Gastroesophageal sphincter (tissue), 4 donors: ENCODE results near the gene DPF3. TPM values are rescaled to one million over a fixed set of nuclear protein-coding genes. Genes with fewer than 3 reads are reported as not detected.

Experiments used
- ATAC-seq: fragments of 150-250 bp; one replicate; pipeline ENCODE4 v1.9.1; 2016; ENCODE audit warnings: mild to moderate bottlenecking, moderate library complexity
- H3K27ac ChIP-seq, 4 donors: fragments of 200-600 bp; sonication (generic) in 3 of 4; 1 replicate in 3 of 4; 2 replicates in 1 of 4; pipeline ENCODE4 v1.5.1; 2016 to 2019
- H3K27me3 ChIP-seq: fragments of 200-600 bp; sonication (generic); one replicate; pipeline ENCODE4 v1.5.1; 2019
- H3K36me3 ChIP-seq, 2 donors: fragments of 200-600 bp; sonication (generic); one replicate each; pipeline ENCODE4 v1.5.1; 2019; ENCODE audit warnings: control low read depth in 1 of 2
- H3K4me1 ChIP-seq, 3 donors: fragments of 200-600 bp; sonication (generic); 1 replicate in 2 of 3; 2 replicates in 1 of 3; pipeline ENCODE4 v1.5.1; 2016 to 2019; ENCODE audit warnings: control low read depth in 2 of 3
- H3K4me3 ChIP-seq, 2 donors: fragments of 200-600 bp; sonication (generic); one replicate each; pipeline ENCODE4 v1.5.1; 2019; ENCODE audit warnings: mild to moderate bottlenecking in 1 of 2, moderate library complexity in 1 of 2
- H3K9me3 ChIP-seq, 3 donors: fragments of 200-600 bp; sonication (generic); one replicate each; pipeline ENCODE4 v1.5.1; 2017 to 2019; ENCODE audit warnings: control low read depth in 2 of 3
- EP300 ChIP-seq: sonication (generic); formaldehyde crosslinking; IDR thresholded peaks from one replicate; pipeline ENCODE4 v1.6.1; 2017; ENCODE audit warnings: antibody characterized with exemption, mild to moderate bottlenecking
- POLR2A ChIP-seq, 2 donors: fragments of 450-650 bp; IDR thresholded peaks; one replicate each; pipeline ENCODE4 v1.6.1; 2017; ENCODE audit warnings: antibody characterized with exemption in 2 of 2, mild to moderate bottlenecking in 2 of 2, moderate library complexity in 1 of 2
- POLR2AphosphoS5 ChIP-seq: sonication (generic); formaldehyde crosslinking; IDR thresholded peaks from one replicate; pipeline ENCODE4 v1.6.1; 2017; ENCODE audit warnings: antibody characterized with exemption
- WGBS, 2 donors: methylation state at CpG; one replicate each; pipeline ENCODE4 v1.1.5; 2018; ENCODE audit warnings: low coverage in 1 of 2; 5-methylcytosine and 5-hydroxymethylcytosine counted together
- total RNA-seq, 4 donors: library from RNA; depleted of rRNA; stranded (reverse); fragments of >200 nt; gene quantifications; one replicate each; pipeline ENCODE4 v1.1.0, GENCODE V29; 2016
- TF ChIP-seq, protein P1 (sequence below), 4 experiments: fragments of 200-600 bp in 2 of 4; fragments of 450-650 bp in 2 of 4; sonication (generic) in 1 of 4; IDR thresholded peaks; one replicate each; pipeline ENCODE4 v1.5.1; 2017 to 2019; ENCODE audit warnings: antibody characterized with exemption in 4 of 4, mild to moderate bottlenecking in 2 of 4, moderate library complexity in 2 of 4

The DPF3 gene
- total RNA-seq, 4 donors from 2014 or later = 0.13 to 4.4 (median 2.1) TPM

DNA sequence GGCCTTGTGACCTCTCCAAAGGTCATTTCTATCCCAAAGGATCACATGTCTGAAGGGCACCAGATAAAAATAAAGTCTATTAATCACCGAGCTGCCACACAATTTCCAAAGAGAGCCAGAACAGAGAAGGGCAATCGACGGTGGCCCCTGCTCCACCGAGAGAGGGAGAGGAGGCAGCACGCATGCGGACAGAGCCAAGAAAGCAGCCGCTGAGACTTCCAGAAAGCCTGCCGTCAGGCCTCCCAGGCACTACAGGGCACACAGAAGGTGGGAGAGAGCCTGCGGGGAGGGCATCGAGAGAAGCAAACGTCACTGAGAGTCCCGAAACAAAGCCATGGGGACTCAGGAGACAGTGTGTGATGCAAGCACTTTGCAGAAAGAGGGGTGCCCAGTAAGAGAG lies 182.0 kb downstream of the DPF3 start:
- Histone ChIP-seq H3K36me3 (no peaks in the 10 kb centered on the region), H3K9me3 (no peaks in the 10 kb centered on the region), H3K4me1 (peaks cover 0 to 61% (median 4%) of the 10 kb centered on the region in 3 donors), H3K27me3 (no peaks in the 10 kb centered on the region), H3K4me3 (no peak overlapping the region), H3K27ac (peak overlapping the region in 3 of 4 donors; percentile 6 to 73 (median 24))
- TF ChIP-seq, protein P1, sequence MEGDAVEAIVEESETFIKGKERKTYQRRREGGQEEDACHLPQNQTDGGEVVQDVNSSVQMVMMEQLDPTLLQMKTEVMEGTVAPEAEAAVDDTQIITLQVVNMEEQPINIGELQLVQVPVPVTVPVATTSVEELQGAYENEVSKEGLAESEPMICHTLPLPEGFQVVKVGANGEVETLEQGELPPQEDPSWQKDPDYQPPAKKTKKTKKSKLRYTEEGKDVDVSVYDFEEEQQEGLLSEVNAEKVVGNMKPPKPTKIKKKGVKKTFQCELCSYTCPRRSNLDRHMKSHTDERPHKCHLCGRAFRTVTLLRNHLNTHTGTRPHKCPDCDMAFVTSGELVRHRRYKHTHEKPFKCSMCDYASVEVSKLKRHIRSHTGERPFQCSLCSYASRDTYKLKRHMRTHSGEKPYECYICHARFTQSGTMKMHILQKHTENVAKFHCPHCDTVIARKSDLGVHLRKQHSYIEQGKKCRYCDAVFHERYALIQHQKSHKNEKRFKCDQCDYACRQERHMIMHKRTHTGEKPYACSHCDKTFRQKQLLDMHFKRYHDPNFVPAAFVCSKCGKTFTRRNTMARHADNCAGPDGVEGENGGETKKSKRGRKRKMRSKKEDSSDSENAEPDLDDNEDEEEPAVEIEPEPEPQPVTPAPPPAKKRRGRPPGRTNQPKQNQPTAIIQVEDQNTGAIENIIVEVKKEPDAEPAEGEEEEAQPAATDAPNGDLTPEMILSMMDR (IDR thresholded peaks at IDR 0.05) = no peak
- TF ChIP-seq POLR2A (IDR thresholded peaks at IDR 0.05) = no peak
- TF ChIP-seq POLR2AphosphoS5 = no peak
- no peak for TF ChIP-seq EP300
- no peak for ATAC-seq
- 82% methylated on average over 8 of the region's 12 CpGs; no CpG with 5 or more reads in 1 of the 2 donors for WGBS, 2 donors

DNA sequence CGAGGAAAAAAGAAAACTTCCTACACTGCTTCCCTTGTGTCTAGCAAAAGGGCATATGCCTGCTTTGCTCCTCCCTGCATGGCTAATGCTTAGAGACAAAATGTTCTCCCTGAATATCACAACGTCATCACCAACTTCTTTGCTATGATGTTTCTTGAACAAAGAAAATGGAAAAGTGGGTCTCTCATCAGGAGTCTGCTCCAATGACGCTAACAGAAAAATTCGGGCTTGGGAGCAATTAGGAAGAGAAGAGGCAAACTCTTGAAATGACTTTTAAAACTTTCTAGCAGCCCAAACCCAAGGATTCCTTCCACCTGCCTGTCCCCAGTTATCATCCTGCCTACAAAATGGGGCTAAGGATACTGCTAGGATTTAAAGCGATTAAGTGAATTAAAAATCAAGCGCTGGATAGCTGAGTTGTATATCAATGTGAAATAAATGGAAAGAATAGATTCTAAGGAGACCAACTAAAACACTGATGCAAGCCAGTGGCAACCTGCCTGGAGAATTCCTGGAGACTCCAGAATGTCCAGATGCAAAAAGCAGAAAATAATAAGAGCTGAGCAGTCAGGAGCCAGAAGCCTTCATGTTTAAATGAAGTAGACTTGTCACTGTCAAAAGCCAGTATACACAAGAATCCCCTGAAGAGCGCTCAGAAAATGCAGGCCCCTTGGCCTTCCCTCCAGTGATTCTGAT lies 183.8 kb downstream of the DPF3 start:
- H3K4me1 ChIP-seq = peaks cover 0 to 45% (median 0%) of the 10 kb centered on the region in 3 donors
- no peak for ATAC-seq
- H3K27ac ChIP-seq = peak overlapping the region in 3 of 4 donors; percentile 16 to 71 (median 70)
- H3K9me3 ChIP-seq = no peaks in the 10 kb centered on the region
- no peaks in the 10 kb centered on the region for H3K36me3 ChIP-seq
- TF ChIP-seq POLR2AphosphoS5 (peak; percentile 13), POLR2A (IDR thresholded peaks at IDR 0.05) (no peak)
- no peak overlapping the region for H3K4me3 ChIP-seq
- H3K27me3 ChIP-seq = no peaks in the 10 kb centered on the region
- WGBS, 2 donors = 50 to 58% methylated on average over 5 to 7 of the region's 7 CpGs

DNA sequence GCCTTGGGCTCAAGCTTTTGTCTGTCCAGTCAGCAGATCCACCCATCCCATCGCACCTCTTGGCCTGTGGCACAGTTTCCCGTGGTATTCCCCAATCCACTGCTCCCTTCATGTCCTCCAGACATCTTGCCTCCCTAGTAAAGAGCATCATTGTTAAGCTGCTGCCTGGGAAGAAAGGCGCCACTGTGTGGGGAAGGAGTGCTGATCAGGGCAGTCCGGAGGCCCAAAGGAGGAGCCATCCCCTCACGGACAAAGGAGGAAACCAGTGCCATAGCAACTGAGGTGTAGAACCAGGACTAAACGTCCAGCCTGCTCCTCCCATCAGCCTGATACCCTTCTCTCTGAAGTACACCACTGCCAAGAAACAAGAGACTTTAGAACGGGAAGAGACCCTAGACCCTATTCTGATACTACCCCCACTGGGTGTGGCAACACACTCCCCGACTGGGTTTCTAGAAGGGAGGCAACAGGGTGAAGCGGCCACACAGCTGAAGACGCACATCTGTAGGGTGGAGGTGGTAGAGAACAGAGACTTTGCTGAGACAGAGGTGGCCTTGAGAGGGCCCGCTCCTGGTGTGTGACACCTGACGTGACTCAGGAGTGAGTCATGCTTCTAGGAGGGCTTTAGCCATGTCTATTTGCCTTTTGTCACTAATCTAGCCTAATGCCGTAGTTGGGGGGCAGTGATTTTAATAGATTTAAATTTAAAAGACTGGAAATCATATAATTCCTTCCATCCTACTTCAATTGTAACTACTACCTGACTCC lies 185.0 kb downstream of the DPF3 start:
- no peak overlapping the region for H3K4me3 ChIP-seq
- peaks cover 0 to 33% (median 0%) of the 10 kb centered on the region in 3 donors for H3K4me1 ChIP-seq
- H3K9me3 ChIP-seq = no peaks in the 10 kb centered on the region
- H3K27me3 ChIP-seq = no peaks in the 10 kb centered on the region
- TF ChIP-seq POLR2AphosphoS5 (no peak), POLR2A (IDR thresholded peaks at IDR 0.05) (no peak), EP300 (no peak)
- TF ChIP-seq, protein P1 (IDR thresholded peaks at IDR 0.05) = no peak
- no peaks in the 10 kb centered on the region for H3K36me3 ChIP-seq
- WGBS, 2 donors = 76 to 100% methylated on average over 3 to 5 of the region's 13 CpGs
- no peak for ATAC-seq
- peak overlapping the region in 2 of 4 donors; percentile 70 to 71 for H3K27ac ChIP-seq

DNA sequence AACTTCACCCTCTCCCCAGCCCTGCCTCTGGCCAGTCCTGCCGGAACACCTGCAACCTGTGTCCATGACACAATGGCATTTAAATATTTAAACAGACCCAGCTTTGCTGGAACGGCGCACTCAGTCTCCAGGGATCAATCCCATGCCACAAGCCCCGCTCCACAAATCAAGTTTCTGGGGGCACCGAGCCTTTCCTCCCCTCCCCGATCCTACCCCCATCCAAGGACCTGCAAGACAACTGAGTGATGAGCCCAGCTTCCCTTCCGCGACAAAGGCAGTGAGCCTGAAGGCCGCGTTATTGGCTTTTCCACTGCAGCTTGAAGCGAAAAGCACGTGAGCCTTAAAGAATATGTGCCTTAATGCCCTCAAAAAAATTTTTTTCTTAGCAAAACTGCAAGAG lies 185.7 kb downstream of the DPF3 start:
- TF ChIP-seq EP300 (no peak), POLR2A (IDR thresholded peaks at IDR 0.05) (no peak), POLR2AphosphoS5 (no peak)
- TF ChIP-seq, protein P1 (IDR thresholded peaks at IDR 0.05) = no peak
- no peak overlapping the region for H3K27ac ChIP-seq
- no peaks in the 10 kb centered on the region for H3K27me3 ChIP-seq
- no peaks in the 10 kb centered on the region for H3K36me3 ChIP-seq
- no peak overlapping the region for H3K4me3 ChIP-seq
- 78 to 80% methylated on average over 1 to 10 of the region's 12 CpGs for WGBS, 2 donors
- no peaks in the 10 kb centered on the region for H3K9me3 ChIP-seq
- ATAC-seq = no peak
- H3K4me1 ChIP-seq = peaks cover 0 to 26% (median 0%) of the 10 kb centered on the region in 3 donors

DNA sequence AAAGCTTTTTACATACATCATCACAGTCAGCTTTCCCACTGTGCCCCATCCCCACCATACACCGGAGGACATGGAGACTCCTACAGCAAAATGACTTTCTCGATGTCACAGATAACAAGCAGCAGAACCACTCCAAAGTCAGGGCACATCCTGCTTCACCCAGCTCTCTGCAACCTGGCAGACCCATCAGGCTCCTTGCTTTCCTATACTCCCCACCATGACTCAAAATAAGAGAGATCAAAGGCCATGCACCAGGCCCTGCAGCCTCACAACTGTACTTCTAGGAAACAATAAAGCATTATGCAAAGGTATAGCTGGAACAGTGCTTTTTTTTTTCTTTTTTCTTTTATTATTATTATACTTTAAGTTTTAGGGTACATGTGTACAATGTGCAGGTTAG lies 187.4 kb downstream of the DPF3 start:
- Histone ChIP-seq H3K9me3 (no peaks in the 10 kb centered on the region), H3K4me3 (no peak overlapping the region), H3K27ac (no peak overlapping the region), H3K4me1 (peaks cover 0 to 23% (median 0%) of the 10 kb centered on the region in 3 donors), H3K36me3 (no peaks in the 10 kb centered on the region), H3K27me3 (no peaks in the 10 kb centered on the region)
- TF ChIP-seq POLR2A (IDR thresholded peaks at IDR 0.05) (no peak), EP300 (no peak), POLR2AphosphoS5 (no peak)
- TF ChIP-seq, protein P1 (IDR thresholded peaks at IDR 0.05) = no peak
- WGBS, 2 donors = 80% methylated on average over 2 of the region's 2 CpGs; no CpG with 5 or more reads in 1 of the 2 donors
- no peak for ATAC-seq
